Measurements from ENCODE around the gene NCOA5. TPM values are rescaled to one million over a fixed set of nuclear protein-coding genes. Genes with fewer than 3 reads are reported as not detected.

The NCOA5 gene
- total and polyA plus RNA-seq, 2 donors from 2014 or later: 15.4 to 28.3 TPM

- intact Hi-C loops (cut with DNase I): no loop called here
- no peak for DNase-seq
These were observed 6.7 kb downstream of the NCOA5 start for GRCh38 chr20:46083101-46083500.

GRCh38 chr20:46081074-46081473 lies 8.7 kb downstream of the NCOA5 start:
- no peaks in the 10 kb centered on the region for H3K27me3 ChIP-seq (ENCODE audit: control insufficient read depth, insufficient read depth, low read length)
- no peak for TF ChIP-seq CTCF (IDR thresholded peaks at IDR 0.05; ENCODE audit: borderline replicate concordance, extremely low read depth, insufficient read depth)
- no peak for FAIRE-seq
- intact Hi-C loops (cut with DNase I): no loop called here
- peaks cover 4 to 19% (median 17%) of the 10 kb centered on the region in 3 donors for H3K36me3 ChIP-seq (ENCODE audit: control insufficient read depth in 2 of 3, insufficient read depth in 3 of 3, low read length in 3 of 3)
- H3K27ac ChIP-seq (ENCODE audit: low read depth in 2 of 2, low read length in 2 of 2): no peak overlapping the region
- no peak overlapping the region for H3K9ac ChIP-seq (ENCODE audit: low read length in 3 of 3)
- no peak overlapping the region for H3K4me3 ChIP-seq (ENCODE audit: low read length in 3 of 3)
- DNase-seq: no peak
- H3K4me1 ChIP-seq (ENCODE audit: control insufficient read depth in 2 of 3, insufficient read depth in 2 of 3, low read depth in 1 of 3, low read length in 3 of 3): peaks cover 0 to 11% (median 0%) of the 10 kb centered on the region in 3 donors
- H3K9me3 ChIP-seq (ENCODE audit: control insufficient read depth in 2 of 3, insufficient read depth in 1 of 3, low read length in 3 of 3): no peaks in the 10 kb centered on the region

More at GRCh38 chr20:46083101-46083500, 6.7 kb downstream of the NCOA5 start:
- Histone ChIP-seq H3K27me3 (ENCODE audit: control insufficient read depth, insufficient read depth, low read length) (no peaks in the 10 kb centered on the region), H3K36me3 (ENCODE audit: control insufficient read depth in 2 of 3, insufficient read depth in 3 of 3, low read length in 3 of 3) (peaks cover 2 to 14% (median 10%) of the 10 kb centered on the region in 3 donors), H3K9ac (ENCODE audit: low read length in 3 of 3) (no peak overlapping the region), H3K4me3 (ENCODE audit: low read length in 3 of 3) (no peak overlapping the region), H3K4me1 (ENCODE audit: control insufficient read depth in 2 of 3, insufficient read depth in 2 of 3, low read depth in 1 of 3, low read length in 3 of 3) (peaks cover 0 to 23% (median 12%) of the 10 kb centered on the region in 3 donors), H3K9me3 (ENCODE audit: control insufficient read depth in 2 of 3, insufficient read depth in 1 of 3, low read length in 3 of 3) (no peaks in the 10 kb centered on the region), H3K27ac (ENCODE audit: low read depth in 2 of 2, low read length in 2 of 2) (no peak overlapping the region)
- TF ChIP-seq CTCF (IDR thresholded peaks at IDR 0.05; ENCODE audit: borderline replicate concordance, extremely low read depth, insufficient read depth): no peak
- no peak for FAIRE-seq

- H3K36me3 ChIP-seq (ENCODE audit: control insufficient read depth in 2 of 3, insufficient read depth in 3 of 3, low read length in 3 of 3): peaks cover 8 to 30% (median 28%) of the 10 kb centered on the region in 3 donors
- no peaks in the 10 kb centered on the region for H3K4me1 ChIP-seq (ENCODE audit: control insufficient read depth in 2 of 3, insufficient read depth in 2 of 3, low read depth in 1 of 3, low read length in 3 of 3)
- no peaks in the 10 kb centered on the region for H3K9me3 ChIP-seq (ENCODE audit: control insufficient read depth in 2 of 3, insufficient read depth in 1 of 3, low read length in 3 of 3)
- no peak overlapping the region for H3K27ac ChIP-seq (ENCODE audit: low read depth in 2 of 2, low read length in 2 of 2)
- TF ChIP-seq CTCF (IDR thresholded peaks at IDR 0.05; ENCODE audit: borderline replicate concordance, extremely low read depth, insufficient read depth): no peak
- no peak for FAIRE-seq
- H3K9ac ChIP-seq (ENCODE audit: low read length in 3 of 3): no peak overlapping the region
- intact Hi-C loops (cut with DNase I): no loop called here
- H3K4me3 ChIP-seq (ENCODE audit: low read length in 3 of 3): no peak overlapping the region
- no peaks in the 10 kb centered on the region for H3K27me3 ChIP-seq (ENCODE audit: control insufficient read depth, insufficient read depth, low read length)
- DNase-seq: no peak
These were observed 10.8 kb downstream of the NCOA5 start for GRCh38 chr20:46078954-46079353.

All from kidney (tissue), 14 donors.